Measurements from ENCODE around the gene GRAMD4. TPM values are rescaled to one million over a fixed set of nuclear protein-coding genes. Genes with fewer than 3 reads are reported as not detected.

GRAMD4 gene
- total and polyA plus RNA-seq, 12 donors, result 15.0 to 241 (median 79.4) TPM

DNA sequence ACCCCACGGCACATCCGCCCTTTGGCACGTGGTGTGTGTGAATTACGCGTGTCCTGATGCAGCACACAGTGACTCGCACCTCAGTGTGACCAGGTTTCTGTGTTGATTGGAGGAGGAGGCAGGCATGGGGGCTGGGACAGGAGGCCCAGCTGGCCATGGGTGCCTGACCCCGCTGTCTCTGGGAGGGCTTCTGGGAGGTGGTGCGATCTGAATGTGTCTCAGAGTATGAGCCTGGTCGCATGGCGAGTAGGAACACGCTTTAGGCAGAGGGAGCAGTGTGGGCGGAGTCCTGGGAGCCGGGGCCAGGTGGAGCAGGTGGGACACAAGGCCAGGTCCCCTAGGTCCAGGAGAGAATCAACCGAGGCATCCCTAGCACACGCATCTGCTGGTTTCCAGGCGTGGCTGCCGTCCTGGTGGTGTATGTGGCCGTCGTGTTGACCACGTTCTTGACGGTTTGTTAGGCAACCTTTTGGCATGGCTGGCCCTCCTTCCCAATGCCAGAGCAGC, 5.7 kb downstream of the GRAMD4 start:
- peaks cover 0 to 10% of the 10 kb centered on the region in 2 donors for H3K36me3 ChIP-seq (replicated peaks in 1 of 2)
- no peak for TF ChIP-seq POLR2A (IDR thresholded peaks at IDR 0.05)
- TF ChIP-seq, protein P1, sequence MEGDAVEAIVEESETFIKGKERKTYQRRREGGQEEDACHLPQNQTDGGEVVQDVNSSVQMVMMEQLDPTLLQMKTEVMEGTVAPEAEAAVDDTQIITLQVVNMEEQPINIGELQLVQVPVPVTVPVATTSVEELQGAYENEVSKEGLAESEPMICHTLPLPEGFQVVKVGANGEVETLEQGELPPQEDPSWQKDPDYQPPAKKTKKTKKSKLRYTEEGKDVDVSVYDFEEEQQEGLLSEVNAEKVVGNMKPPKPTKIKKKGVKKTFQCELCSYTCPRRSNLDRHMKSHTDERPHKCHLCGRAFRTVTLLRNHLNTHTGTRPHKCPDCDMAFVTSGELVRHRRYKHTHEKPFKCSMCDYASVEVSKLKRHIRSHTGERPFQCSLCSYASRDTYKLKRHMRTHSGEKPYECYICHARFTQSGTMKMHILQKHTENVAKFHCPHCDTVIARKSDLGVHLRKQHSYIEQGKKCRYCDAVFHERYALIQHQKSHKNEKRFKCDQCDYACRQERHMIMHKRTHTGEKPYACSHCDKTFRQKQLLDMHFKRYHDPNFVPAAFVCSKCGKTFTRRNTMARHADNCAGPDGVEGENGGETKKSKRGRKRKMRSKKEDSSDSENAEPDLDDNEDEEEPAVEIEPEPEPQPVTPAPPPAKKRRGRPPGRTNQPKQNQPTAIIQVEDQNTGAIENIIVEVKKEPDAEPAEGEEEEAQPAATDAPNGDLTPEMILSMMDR (IDR thresholded peaks at IDR 0.05), result no peak
- H3K4me1 ChIP-seq (replicated peaks in 1 of 2), result no peaks in the 10 kb centered on the region
- H3K27ac ChIP-seq, result no peak overlapping the region
- no peaks in the 10 kb centered on the region for H3K9me3 ChIP-seq (replicated peaks in 1 of 3)
- WGBS, 4 donors, result 87 to 94% (median 92%) methylated on average over 14 to 21 of the region's 21 CpGs
- DNase-seq, result no peak
- intact Hi-C loops (cut with DNase I), result no loop called here
- H3K4me3 ChIP-seq, result no peak overlapping the region
- no peaks in the 10 kb centered on the region for H3K27me3 ChIP-seq

GRCh38 chr22:46626356-46626755, 6.2 kb downstream of the GRAMD4 start:
- TF ChIP-seq, protein P1 (IDR thresholded peaks at IDR 0.05), result no peak
- TF ChIP-seq POLR2A (IDR thresholded peaks at IDR 0.05), result no peak
- no peak for DNase-seq
- H3K27ac ChIP-seq, result no peak overlapping the region
- H3K9me3 ChIP-seq (replicated peaks in 1 of 3), result no peaks in the 10 kb centered on the region
- no peaks in the 10 kb centered on the region for H3K4me1 ChIP-seq (replicated peaks in 1 of 2)
- intact Hi-C loops (cut with DNase I), result no loop called here
- H3K4me3 ChIP-seq, result no peak overlapping the region
- WGBS, 4 donors, result 96 to 99% (median 97%) methylated on average over 12 to 23 of the region's 23 CpGs
- no peaks in the 10 kb centered on the region for H3K27me3 ChIP-seq
- H3K36me3 ChIP-seq (replicated peaks in 1 of 2), result peaks cover 0 to 10% of the 10 kb centered on the region in 2 donors

- no peak for DNase-seq
- H3K36me3 ChIP-seq (replicated peaks in 1 of 2), result peaks cover 0 to 10% of the 10 kb centered on the region in 2 donors
- H3K9me3 ChIP-seq (replicated peaks in 1 of 3), result no peaks in the 10 kb centered on the region
- H3K4me3 ChIP-seq, result no peak overlapping the region
- TF ChIP-seq, protein P1 (IDR thresholded peaks at IDR 0.05), result no peak
- TF ChIP-seq POLR2A (IDR thresholded peaks at IDR 0.05), result no peak
- no peak overlapping the region for H3K27ac ChIP-seq
- H3K27me3 ChIP-seq, result no peaks in the 10 kb centered on the region
- H3K4me1 ChIP-seq (replicated peaks in 1 of 2), result no peaks in the 10 kb centered on the region
- 93 to 95% (median 95%) methylated on average over 12 to 39 of the region's 39 CpGs for WGBS, 4 donors
- intact Hi-C loops (cut with DNase I), result no loop called here
Observed at GRCh38 chr22:46626911-46627805, 7.0 kb downstream of the GRAMD4 start.

GRCh38 chr22:46627806-46628482, 7.8 kb downstream of the GRAMD4 start:
- DNase-seq, result no peak
- TF ChIP-seq, protein P1 (IDR thresholded peaks at IDR 0.05), result no peak
- TF ChIP-seq POLR2A (IDR thresholded peaks at IDR 0.05), result no peak
- intact Hi-C loops (cut with DNase I), result no loop called here
- Histone ChIP-seq H3K9me3 (replicated peaks in 1 of 3) (no peaks in the 10 kb centered on the region), H3K27me3 (no peaks in the 10 kb centered on the region), H3K4me1 (replicated peaks in 1 of 2) (no peaks in the 10 kb centered on the region), H3K36me3 (replicated peaks in 1 of 2) (peaks cover 0 to 10% of the 10 kb centered on the region in 2 donors), H3K27ac (no peak overlapping the region), H3K4me3 (no peak overlapping the region)
- WGBS, 4 donors, result 89 to 98% (median 97%) methylated on average over 13 to 31 of the region's 31 CpGs
